PC-3 (cell line): Measurements from ENCODE around the gene VEGFB. TPM values are rescaled to one million over a fixed set of nuclear protein-coding genes. Genes with fewer than 3 reads are reported as not detected.

Experiments used
- ATAC-seq: fragments of 200-7000 bp; cut with Tn5 transposase; 2 replicates; pipeline ENCODE4 v1.9.1; 2020; ENCODE audit warnings: mild to moderate bottlenecking, moderate library complexity
- BruUV-seq: library from RNA; stranded (reverse); fragments of 400-500 nt; replicated peaks from 2 replicates; lab custom pipeline; 2021; lab: Mats Ljungman, UMichigan
- CTCF ChIA-PET: fragments of 300-600 bp; sonication (Branson Sonifier 250); formaldehyde crosslinking; loops from one replicate; lab custom pipeline; 2022; ENCODE audit warnings: antibody characterized with exemption; lab: Charles Lee
- POLR2A ChIA-PET: fragments of 300-600 bp; sonication (Branson Sonifier 250); formaldehyde crosslinking; loops from one replicate; lab custom pipeline; 2022; ENCODE audit warnings: antibody characterized with exemption; ENCODE audit not compliant: unreplicated experiment; lab: Charles Lee
- DNase-seq: peaks from one replicate; pipeline ENCODE4 v3.0.0-alpha.2; 2015
- H2AFZ ChIP-seq: fragments of 300-600 bp; sonication (generic); 2 replicates; pipeline ENCODE4 v1.6.0; 2016; ENCODE audit warnings: antibody characterized with exemption, low read length
- H3F3A ChIP-seq: fragments of 300-600 bp; sonication (generic); one replicate; pipeline ENCODE4 v1.6.0; 2017; ENCODE audit warnings: antibody characterized with exemption, low read length, control low read depth, mild to moderate bottlenecking; ENCODE audit not compliant: unreplicated experiment
- H3K27ac ChIP-seq: fragments of 300-600 bp; sonication (generic); 2 replicates; pipeline ENCODE4 v1.5.1; 2016; ENCODE audit warnings: mild to moderate bottlenecking, low read length
- H3K27me3 ChIP-seq: fragments of 300-600 bp; sonication (generic); 2 replicates; pipeline ENCODE4 v1.6.1; 2016; ENCODE audit warnings: low read length, mixed read lengths
- H3K36me3 ChIP-seq: fragments of 300-600 bp; sonication (generic); 2 replicates; pipeline ENCODE4 v1.6.1; 2016; ENCODE audit warnings: low read depth, mixed run types, low read length, mixed read lengths
- H3K4me1 ChIP-seq: fragments of 300-600 bp; sonication (generic); 2 replicates; pipeline ENCODE4 v1.5.1; 2016; ENCODE audit warnings: low read length; ENCODE audit not compliant: insufficient read depth
- H3K4me2 ChIP-seq: fragments of 300-600 bp; sonication (generic); 2 replicates; pipeline ENCODE4 v1.6.0; 2016; ENCODE audit warnings: low read length
- H3K4me3 ChIP-seq: fragments of 300-600 bp; sonication (generic); 2 replicates; pipeline ENCODE4 v1.5.1; 2016; ENCODE audit warnings: mild to moderate bottlenecking, low read length, mixed read lengths
- H3K79me2 ChIP-seq: fragments of 300-600 bp; sonication (generic); 2 replicates; pipeline ENCODE4 v1.6.1; 2017; ENCODE audit warnings: low read length, mixed read lengths
- H3K9ac ChIP-seq: fragments of 300-600 bp; sonication (generic); 2 replicates; pipeline ENCODE4 v1.6.0; 2016; ENCODE audit warnings: mild to moderate bottlenecking, low read length
- H3K9me2 ChIP-seq: fragments of 300-600 bp; sonication (generic); replicated peaks from 2 replicates; pipeline ENCODE4 v1.6.1; 2016; ENCODE audit warnings: mixed run types, low read length, mixed read lengths
- H3K9me3 ChIP-seq: fragments of 300-600 bp; sonication (generic); 2 replicates; pipeline ENCODE4 v1.6.1; 2016; ENCODE audit warnings: low read length, mixed read lengths
- H4K20me1 ChIP-seq: fragments of 300-600 bp; sonication (generic); 2 replicates; pipeline ENCODE4 v1.6.1; 2016; ENCODE audit warnings: low read length, mixed read lengths
- CTCF ChIP-seq: fragments of 300-600 bp; sonication (generic); conservative IDR thresholded peaks from 2 replicates; pipeline ENCODE4 v1.5.1; 2017; ENCODE audit warnings: antibody characterized with exemption, low read depth, mild to moderate bottlenecking, low read length
- EZH2 ChIP-seq: fragments of 300-600 bp; sonication (generic); IDR thresholded peaks from one replicate; pipeline ENCODE4 v1.6.1; 2017; ENCODE audit warnings: antibody characterized with exemption, mild to moderate bottlenecking, low read length; ENCODE audit not compliant: unreplicated experiment
- EZH2phosphoT487 ChIP-seq: fragments of 300-600 bp; sonication (generic); IDR thresholded peaks from 2 replicates; pipeline ENCODE4 v1.6.1; 2018; ENCODE audit warnings: mild to moderate bottlenecking, antibody characterized with exemption, low read length, borderline replicate concordance
- intact Hi-C: fragments of 100-400 bp; cut with micrococcal nuclease; formaldehyde crosslinking; loops from 2 replicates; pipeline ENCODE4 v1.9.0; 2023
- total RNA-seq: library from RNA; depleted of rRNA; stranded (reverse); fragments of >200 nt; gene quantifications from 2 replicates; pipeline ENCODE4 v1.2.3, GENCODE V29; 2014

VEGFB gene
- total RNA-seq, 1 experiment from 2014 or later, result 39.4 TPM

GRCh38 chr11:64204464-64204989 lies 29.9 kb upstream of the VEGFB start:
- no peak overlapping the region for H3K27ac ChIP-seq
- H3K79me2 ChIP-seq, result peaks cover 9% of the 10 kb centered on the region; the same call in 1 of the 2 replicates
- intact Hi-C loops, result loop anchor here (1.0 to 2.0 kb wide), 3 partner anchors 22 to 100 kb away; partner anchors contain the start of genes ESRRA, NUDT22, PLCB3 and TRPT1
- H3K4me2 ChIP-seq, result no peak overlapping the region
- ChIA-PET POLR2A (interaction anchor here (0.7 to 1.1 kb wide), 2 partner anchors 19 to 121 kb away, joined by 6 to 10 read pairs; partner anchors contain the start of gene STIP1), CTCF (interaction anchor here (0.5 to 1.6 kb wide), 17 partner anchors 9 to 151 kb away, joined by 3 to 15 read pairs (median 5); partner anchors contain the start of genes DNAJC4, FKBP2, NUDT22 and PRDX5)
- TF ChIP-seq EZH2, result no peak
- TF ChIP-seq EZH2phosphoT487, result no peak
- peak; percentile 96 for TF ChIP-seq CTCF
- peaks cover 7% of the 10 kb centered on the region; the same call in 1 of the 2 replicates for H4K20me1 ChIP-seq
- H3F3A ChIP-seq, result peaks cover 4% of the 10 kb centered on the region
- 0 out of 2 replicates have a peak, but pooled peaks cover 3% of the 10 kb centered on the region for H3K4me1 ChIP-seq
- ATAC-seq (peak; percentile 73), DNase-seq (peak; percentile 98)
- H3K27me3 ChIP-seq, result no peaks in the 10 kb centered on the region
- H3K36me3 ChIP-seq, result peaks cover 68% of the 10 kb centered on the region
- BruUV-seq, result no TSS peak
- no peaks in the 10 kb centered on the region for H3K9me2 ChIP-seq
- no peak overlapping the region for H3K4me3 ChIP-seq
- no peak overlapping the region for H2AFZ ChIP-seq
- H3K9ac ChIP-seq, result no peak overlapping the region
- H3K9me3 ChIP-seq, result no peaks in the 10 kb centered on the region

GRCh38 chr11:64206457-64207255 lies 27.7 kb upstream of the VEGFB start, which contains the start of gene FERMT3:
FERMT3 (plus strand) TSS chr11:64206721; CDS start chr11:64207365, 644 bp downstream.
- no peak for ATAC-seq
- intact Hi-C loops, result no loop called here
- no peaks in the 10 kb centered on the region for H3K9me2 ChIP-seq
- ChIA-PET CTCF (interaction anchor here (0.7 kb wide), 1 partner anchor 45 kb away, joined by 7 read pairs; no protein-coding TSS in a partner anchor), POLR2A (no interaction called here)
- no peak within 1 kb of the TSS for H3K9ac ChIP-seq
- no peak for DNase-seq
- no peak within 1 kb of the TSS for H3K4me2 ChIP-seq
- no peak within 1 kb of the TSS for H3K27ac ChIP-seq
- peaks cover 48% of the 10 kb centered on the region for H3K36me3 ChIP-seq
- H3K9me3 ChIP-seq, result no peaks in the 10 kb centered on the region
- no peak within 1 kb of the TSS for H3K4me3 ChIP-seq
- no peaks in the 10 kb centered on the region for H3K27me3 ChIP-seq
- H3F3A ChIP-seq, result peaks cover 4% of the 10 kb centered on the region
- H3K79me2 ChIP-seq, result no peaks in the 10 kb centered on the region
- TF ChIP-seq CTCF, result no peak
- no peak within 1 kb of the TSS for H2AFZ ChIP-seq
- no TSS peak for BruUV-seq
- peaks cover 7% of the 10 kb centered on the region; the same call in 1 of the 2 replicates for H4K20me1 ChIP-seq
- 0 out of 2 replicates have a peak, but pooled peaks cover 3% of the 10 kb centered on the region for H3K4me1 ChIP-seq
